GM21367 (cell line): ENCODE data around the gene ENPP7.

ENCODE experiments used
- ATAC-seq: cut with Tn5 transposase; IDR thresholded peaks from one replicate; pipeline ENCODE4 v1.9.1; 2021; ENCODE audit not compliant: unreplicated experiment

Gene ENPP7

DNA sequence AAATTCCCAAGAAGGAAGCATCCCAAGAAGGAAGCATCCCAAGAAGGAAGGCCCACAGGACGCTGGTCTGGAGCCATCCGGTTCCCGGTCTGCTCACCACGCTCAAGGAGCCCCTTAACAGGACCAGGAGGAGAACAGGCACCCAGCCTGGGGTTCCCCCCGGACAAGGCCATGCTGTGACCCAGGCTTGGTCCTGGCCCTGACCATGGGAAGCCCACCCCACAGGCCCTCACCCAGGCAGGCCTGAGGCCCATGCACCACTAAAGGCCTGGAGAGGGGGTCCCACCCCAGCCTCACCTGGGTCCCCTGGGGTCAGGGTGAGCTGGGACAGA lies 340 bp upstream of the ENPP7 start:
- ATAC-seq, result no peak

DNA sequence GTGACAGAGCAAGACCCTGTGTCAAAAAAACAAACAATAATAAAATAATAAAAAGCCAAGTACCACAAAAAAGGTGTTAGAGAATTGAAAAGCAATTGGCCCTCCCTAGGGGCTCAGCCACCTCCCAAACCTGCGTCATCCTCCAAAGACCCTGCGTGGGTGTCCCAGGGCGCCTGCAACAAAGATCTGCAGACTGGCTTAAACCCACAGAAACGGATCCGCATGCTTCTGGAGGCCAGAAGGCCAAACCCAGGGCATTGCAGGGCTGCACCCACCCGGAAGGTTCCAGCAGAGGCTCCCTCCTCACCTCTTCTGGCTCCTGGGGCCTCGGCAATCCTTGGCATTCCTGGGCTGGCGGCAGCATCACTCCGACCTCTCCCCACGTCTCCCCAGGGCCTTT lies 1.5 kb downstream of the ENPP7 start:
- ATAC-seq, result no peak

DNA sequence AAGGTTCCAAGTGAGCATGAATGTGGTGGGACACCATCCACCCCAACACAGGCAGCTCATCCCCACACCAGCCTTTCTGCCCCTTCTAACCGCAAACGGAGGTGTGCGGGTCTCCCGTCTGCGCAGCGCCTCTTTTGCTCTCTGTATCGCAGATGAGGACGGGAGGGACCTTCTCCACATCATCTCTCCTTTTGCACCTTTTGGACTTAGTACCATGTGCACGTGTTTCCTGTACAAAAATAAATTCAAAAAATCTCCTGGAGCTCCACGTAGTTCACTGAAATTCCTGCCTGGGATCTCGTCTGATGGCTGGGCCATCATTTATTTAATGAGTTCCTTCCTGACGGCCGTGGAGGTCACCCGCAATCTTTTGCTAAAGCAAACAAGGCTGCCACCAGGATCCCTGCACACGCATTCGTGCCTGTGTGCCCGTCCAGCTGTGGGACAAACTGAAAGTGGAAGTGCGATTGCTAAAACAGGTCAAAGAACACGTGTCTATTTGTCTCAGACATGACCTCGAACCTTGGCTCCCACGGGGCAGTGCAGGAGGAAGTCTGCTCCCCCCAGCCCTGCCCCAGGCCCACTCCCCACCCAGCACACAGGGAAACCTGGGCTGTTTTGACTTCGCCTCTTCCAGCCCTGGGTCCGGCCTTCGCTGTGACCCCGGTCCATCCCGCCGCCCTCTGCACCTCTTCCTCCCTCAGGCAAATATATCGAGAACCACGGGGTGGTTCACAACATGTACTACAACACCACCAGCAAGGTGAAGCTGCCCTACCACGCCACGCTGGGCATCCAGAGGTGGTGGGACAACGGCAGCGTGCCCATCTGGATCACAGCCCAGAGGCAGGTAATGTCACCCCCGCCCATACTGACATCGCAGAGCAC lies 2.3 kb downstream of the ENPP7 start:
- no peak for ATAC-seq

DNA sequence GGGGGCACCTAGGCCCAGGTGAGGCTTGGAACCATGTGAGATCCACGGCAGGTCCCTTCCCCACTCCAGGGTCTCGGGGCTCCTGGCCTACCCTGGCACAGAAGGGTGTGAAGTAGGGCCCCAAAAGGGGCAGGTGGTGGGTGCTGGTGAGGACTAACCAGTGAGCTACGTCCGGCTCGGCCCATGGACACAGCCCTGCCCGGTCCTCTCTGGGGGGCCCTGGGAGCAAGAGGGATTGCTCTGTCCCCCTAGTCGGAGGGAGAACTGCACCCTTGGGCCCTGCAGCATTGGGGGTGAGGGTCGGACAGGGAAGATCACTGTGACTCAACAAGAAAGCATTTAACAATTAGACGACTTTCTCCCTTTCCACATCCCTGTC lies 2.9 kb downstream of the ENPP7 start:
- no peak for ATAC-seq

DNA sequence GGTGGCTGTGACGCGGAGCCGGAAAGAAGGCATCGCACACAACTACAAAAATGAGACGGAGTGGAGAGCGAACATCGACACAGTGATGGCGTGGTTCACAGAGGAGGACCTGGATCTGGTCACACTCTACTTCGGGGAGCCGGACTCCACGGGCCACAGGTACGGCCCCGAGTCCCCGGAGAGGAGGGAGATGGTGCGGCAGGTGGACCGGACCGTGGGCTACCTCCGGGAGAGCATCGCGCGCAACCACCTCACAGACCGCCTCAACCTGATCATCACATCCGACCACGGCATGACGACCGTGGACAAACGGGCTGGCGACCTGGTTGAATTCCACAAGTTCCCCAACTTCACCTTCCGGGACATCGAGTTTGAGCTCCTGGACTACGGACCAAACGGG lies 4.4 kb downstream of the ENPP7 start:
- no peak for ATAC-seq

DNA sequence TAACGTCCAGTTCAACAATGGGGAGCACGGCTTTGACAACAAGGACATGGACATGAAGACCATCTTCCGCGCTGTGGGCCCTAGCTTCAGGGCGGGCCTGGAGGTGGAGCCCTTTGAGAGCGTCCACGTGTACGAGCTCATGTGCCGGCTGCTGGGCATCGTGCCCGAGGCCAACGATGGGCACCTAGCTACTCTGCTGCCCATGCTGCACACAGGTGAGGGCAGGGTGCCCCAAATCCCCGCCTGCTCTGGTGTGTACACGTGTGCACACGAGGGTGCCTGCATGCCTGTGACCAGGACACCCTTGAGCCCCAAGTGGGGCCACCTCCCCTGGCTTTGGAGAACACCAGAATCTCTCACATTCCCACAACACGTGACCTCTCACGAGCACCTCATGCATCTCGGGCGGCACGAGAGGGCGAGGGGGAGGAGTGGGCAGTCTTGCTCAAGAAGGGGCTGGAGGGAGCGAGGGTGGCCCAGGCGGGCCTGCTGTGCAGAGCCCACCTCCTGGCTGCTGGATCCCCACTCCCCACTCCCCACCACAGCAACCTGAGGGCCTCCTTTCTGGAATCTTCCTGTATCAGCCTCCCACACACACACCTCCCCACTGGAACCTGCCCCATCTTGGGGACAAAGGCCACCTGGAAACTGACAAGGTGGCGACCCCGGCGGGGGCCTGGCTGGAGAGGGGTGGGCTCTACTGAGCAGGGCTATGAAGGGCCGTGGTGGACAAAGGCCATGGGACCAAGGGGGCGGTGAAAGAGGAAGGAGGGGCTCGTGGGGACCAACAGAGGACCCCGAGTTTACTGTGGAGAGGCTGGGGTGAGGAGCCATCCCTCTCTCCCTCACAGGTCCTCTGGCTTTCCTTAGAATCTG lies 6.5 kb downstream of the ENPP7 start:
- ATAC-seq, result no peak

DNA sequence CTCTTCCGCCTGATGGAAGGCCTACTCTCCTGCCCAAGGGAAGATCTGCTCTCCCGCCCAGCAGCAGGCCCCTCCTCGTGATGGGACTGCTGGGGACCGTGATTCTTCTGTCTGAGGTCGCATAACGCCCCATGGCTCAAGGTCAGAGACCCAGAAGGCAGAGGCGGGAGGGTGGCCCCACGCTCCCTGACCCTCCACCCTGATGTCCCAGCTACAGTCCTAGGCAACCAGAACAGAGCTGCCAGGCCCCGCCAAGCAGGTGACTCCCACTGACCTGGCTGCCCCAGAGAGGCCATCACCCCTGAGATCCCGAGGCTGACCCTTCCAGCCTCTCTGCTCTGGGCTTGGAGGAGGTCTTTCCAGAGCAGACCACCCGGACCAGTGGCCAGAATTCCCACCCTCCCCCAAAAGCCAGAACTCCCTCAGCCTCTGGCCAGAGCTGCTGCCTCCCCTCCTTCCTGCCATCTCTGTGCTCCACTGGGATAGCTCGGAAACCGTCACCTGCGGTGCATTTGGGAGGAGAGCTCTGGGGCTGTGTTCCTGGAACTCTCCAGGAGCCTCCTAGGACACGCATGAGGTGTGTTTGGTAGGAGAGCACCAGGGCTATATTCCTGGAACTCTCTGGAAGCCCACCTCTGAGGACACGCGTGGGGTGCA lies 7.3 kb downstream of the ENPP7 start:
- no peak for ATAC-seq

DNA sequence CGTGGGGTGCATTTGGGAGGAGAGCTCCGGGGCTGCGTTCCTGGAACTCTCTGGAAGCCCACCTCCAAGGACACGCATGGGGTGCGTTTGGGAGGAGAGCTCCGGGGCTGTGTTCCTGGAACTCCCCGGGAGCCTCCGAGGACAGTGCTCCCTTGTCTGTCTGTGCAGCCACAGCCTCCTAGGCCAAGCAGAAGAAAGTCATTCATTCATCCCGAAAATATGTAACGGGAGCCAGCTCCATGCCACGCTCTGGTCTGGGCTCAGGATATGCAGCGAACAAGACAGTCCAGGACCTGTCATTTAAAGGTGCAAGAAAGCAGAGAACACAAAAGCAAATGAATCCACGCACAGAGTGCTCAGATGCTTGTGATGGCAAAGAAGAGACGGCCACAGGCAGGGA lies 7.9 kb downstream of the ENPP7 start:
- no peak for ATAC-seq

DNA sequence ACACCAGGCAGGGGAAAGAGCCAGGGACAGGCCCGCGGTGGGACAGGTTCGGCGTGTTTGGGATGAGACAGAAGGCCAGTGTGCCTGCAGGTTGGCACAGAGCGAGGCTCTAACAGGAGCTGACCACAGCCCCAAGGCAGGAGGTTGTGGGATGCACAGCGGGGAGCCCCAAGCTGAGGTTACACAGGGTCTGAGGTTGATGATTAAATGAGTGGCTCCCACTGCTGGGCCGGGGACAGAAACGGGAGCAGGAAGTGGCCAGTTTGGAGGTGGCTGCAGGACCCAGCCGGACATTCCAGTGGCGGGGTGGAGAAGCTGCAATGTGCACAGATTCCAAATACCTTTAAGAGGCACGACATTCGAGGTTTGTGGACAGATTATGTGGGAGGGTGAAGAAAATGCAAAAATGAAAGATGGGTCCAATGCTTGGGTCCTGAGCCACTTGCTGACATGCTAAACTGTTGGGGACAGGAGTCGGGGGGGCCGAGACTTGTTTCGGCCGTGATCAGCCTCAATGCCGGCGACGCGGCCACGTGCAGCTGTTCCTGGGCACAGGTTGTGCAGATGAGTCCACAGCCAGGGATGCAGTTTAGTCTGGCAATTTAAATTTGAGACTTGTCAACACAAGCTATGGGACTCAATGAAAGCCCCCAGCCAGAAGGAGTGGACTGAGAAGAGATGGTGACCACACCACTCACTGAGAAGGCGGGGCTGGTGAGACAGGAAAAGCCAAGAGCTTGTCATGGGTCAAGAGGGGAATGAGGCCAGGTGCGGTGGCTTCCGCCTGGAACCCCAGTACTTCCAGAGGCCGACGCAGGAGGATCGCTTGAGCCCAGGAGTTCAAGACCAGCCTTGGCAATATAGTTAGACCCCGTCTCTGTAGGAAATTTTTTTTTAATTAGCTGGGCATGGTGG lies 8.7 kb downstream of the ENPP7 start:
- no peak for ATAC-seq

DNA sequence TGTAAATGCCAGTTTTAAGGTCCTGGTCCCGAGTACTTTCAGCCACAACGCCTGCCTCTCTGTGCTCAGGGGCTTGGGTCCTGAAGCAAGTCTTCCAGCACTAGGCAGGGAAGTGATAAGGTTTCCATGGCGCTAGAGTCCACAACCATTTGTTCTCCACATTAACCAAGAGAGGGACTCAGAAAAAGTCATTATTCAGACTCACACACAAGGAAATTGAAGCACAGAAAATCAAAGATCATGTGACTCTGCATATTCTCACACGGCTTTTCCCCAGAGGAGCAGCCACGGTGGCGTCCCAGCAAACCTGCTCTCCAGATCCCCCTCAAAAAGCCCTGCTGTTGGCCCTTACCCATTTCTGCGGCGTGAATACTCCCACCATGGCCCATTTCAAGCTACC lies 9.7 kb downstream of the ENPP7 start:
- ATAC-seq, result no peak

DNA sequence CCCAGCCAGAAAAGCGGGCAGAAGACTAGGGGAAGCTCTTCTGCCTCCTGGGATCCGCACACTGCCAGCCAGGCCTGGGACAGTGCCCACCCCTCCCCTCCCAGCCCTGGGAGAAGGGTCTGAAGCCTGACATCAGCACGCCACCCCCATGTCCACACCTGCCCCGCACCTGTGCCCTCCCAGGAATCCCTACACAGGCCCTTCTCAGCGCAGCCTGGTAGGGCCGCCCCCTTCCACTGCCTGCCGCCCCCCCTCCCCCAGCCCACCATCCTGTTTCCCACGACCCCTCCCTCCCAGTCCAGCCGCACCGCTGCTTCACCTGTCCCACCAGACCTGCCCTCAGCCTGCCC lies 10.6 kb downstream of the ENPP7 start:
- no peak for ATAC-seq

DNA sequence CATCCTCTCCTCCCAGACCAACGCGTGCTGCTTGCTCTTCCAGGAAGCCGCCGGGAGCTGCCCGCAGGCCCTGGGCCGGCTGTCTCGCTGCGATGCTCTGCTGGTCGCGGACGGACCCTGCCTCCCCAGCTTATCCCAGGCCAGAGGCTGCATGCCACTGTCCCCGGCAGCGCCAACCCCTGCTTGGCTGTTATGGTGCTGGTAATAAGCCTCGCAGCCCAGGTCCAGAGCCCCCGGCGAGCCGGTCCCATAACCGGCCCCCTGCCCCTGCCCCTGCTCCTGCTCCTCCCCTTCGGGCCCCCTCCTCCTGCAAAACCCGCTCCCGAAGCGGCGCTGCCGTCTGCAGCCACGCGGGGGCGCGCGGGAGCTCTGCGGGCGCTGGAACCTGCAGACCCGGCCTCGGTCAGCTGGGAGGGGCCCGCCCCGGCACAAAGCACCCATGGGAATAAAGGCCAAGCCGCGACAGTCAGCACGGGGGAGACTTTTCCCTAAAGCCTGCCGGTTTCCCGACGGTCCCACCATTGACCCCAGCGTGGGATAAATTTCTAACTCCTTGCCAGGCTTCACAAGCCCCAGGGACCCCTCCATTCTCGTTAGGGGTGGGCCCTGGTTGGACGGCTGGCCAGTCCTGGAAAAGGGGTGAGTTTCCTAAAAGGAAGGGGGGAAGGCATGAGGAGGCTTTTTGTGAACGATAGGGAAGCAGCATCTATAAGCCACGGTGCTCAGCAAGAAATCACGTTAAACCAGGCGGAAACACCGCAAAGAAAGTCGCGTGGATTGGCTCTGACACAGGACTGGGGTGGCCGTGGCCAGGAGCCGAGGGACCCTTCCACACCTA lies 11.2 kb downstream of the ENPP7 start:
- no peak for ATAC-seq

DNA sequence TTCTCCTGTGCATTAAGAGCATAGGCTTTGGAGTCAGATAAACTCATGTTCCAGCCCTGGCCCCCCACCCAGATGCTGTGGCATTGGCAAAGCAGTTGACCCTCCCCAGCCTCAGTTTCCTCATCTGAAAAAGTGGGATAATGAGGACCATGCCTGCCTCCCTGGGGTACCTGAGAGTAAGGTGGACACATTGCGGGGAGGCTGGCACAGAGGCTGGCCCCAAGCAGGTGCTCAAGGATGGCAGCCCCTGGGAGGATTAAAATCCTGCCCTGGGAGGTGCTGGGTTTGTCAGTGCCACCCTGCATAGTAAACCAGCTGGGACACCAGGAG lies 11.8 kb downstream of the ENPP7 start:
- ATAC-seq, result no peak

DNA sequence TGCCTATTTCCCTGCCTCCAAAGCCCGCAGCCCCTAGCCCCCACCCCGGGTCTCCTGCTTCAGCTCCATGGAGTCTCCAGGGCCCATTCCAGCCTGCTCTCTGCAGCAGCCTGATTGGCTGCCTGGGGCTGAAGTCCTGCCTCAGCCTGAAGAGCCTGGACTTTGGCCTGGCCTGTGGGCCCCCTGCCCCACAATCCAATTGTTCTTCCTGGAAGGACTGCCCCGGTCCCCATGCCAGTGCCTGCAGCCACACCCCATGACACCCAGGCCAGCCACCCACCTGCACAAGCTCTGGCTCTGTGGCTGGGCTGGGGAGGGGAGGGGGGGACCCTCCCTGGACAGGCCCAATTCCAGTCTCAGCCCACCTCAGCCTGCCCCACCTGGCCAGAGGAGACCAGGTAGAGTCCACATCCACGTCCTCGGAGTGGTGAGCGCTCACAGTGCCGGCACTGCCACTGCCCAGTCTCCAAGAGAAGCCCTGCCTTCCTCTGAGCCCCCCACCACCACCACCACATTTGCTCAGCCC lies 12.3 kb downstream of the ENPP7 start:
- ATAC-seq, result no peak

DNA sequence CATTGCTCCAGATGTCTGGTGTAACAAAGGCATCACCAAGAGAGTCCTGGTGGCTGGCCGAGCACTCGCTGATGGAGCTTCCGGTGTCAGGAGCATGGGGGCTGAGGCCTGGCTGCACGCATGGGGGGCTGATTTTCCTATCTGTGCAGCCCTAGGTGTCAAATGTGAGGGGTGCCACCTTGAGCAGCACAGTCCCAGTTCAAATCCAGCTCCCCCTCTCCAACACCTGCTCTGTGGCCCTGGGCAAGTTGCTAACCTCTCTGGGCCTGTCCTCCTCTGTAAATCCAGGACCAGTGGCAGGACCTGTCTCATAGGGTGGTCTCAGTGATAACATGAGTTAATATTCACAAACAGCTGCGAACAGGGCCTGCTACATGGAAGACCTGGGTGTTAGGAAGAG lies 12.9 kb downstream of the ENPP7 start:
- no peak for ATAC-seq

DNA sequence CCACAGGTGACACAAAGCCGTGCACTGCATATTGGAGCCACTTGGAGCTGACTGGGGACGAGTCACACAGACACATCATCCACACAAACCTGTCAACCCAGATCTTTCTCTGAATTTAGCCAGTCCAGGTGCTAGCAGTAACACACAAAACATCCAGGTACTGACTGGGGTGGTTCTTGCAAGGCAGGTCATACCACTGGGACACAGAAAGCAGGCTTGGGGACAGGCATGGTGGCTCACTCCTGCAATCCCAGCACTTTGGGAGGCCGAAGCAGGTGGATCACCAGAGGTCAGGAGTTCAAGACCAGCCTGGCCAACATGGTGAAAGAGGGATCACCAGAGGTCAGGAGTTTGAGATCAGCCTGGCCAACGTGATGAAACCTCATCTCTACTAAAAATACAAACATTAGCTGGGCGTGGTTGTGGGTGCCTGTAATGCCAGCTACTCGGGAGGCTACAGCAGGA lies 14.9 kb downstream of the ENPP7 start:
- no peak for ATAC-seq

DNA sequence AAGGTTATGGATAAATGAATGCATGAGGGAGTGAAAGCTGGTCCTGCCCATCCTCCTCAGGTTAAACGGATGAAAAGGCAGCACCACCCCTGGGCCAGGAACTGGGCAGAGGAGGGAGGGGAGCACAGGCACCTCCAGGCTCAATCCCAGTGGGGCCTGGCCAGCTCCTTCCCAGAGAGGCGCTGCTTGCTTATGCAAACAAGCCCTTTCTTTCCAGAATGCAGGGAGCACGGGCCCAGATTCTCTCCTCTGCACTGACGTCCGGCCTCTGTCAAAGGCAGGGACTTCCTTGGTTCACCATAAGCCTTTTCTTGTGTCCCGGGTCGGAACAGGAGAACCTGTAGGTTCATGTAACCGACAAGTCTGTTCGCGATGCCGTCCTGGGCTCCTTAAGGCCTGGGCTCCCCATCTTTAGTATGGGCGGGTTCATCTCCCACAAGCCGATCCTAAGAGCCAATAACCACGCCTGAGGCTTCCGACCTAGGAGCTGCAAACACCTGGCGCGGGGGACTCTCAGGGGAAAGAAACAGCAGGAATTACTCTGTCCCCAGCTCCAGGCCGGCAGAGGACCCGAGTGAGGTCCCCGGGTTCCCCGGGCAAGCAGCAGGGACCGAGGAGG lies 16.3 kb downstream of the ENPP7 start:
- no peak for ATAC-seq

DNA sequence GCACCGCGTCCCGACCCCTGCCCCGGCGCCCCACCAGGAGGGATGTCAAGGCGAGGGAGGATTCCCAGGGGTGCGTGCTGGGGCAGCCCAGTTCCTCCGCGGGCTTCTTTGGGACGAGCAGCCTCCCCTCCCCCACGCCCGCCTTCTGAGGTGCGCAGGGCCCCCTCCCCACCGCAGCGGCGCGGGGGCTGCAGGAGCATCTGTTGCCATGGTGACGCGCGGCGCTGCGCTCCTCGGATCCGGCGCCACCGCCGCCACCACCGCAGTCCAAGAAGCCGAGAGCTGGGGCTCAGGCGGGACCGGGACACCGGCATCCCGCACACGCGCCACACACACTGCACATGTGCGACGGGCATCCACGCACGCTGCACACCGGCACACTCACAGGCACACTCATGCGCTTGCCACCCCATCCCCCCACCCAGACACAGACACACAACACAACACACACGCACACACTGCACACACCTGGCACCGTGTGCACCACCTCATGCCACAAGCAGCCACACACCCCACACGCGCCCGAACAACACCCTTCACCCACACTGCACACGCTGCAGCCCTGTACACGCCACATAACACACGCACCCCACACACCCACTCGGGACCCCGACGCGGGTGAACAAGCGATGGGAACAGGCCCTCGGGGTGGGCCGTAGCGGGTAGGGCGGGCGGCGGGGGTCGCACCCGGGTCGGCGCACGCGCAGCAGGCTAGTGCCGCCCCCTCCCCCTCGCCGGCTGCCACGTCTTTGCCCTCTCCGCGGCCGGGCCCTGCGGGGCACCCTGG lies 17.0 kb downstream of the ENPP7 start:
- ATAC-seq, result no peak
